22Rv1 (cell line): Measurements from ENCODE around the gene COPS9.

Source experiments
- CTCF ChIP-seq: fragments of 450-650 bp; IDR thresholded peaks from 2 replicates; pipeline ENCODE4 v1.5.1; 2017; ENCODE audit warnings: mild to moderate bottlenecking
- ZFX ChIP-seq: fragments of 450-650 bp; IDR thresholded peaks from 2 replicates; pipeline ENCODE4 v1.6.1; 2017; ENCODE audit warnings: antibody characterized with exemption, borderline replicate concordance

GRCh38 chr2:240153418-240153817 lies 17.3 kb upstream of the COPS9 start:
- no peak for TF ChIP-seq CTCF
- no peak for TF ChIP-seq ZFX
